HG03025 (cell line): ENCODE measurements around the gene SPEG.

ENCODE experiments used
- ATAC-seq: cut with Tn5 transposase; IDR thresholded peaks from one replicate; pipeline ENCODE4 v1.9.1; 2021; ENCODE audit warnings: mild to moderate bottlenecking, moderate library complexity; ENCODE audit not compliant: unreplicated experiment, low FRiP score

SPEG gene

DNA sequence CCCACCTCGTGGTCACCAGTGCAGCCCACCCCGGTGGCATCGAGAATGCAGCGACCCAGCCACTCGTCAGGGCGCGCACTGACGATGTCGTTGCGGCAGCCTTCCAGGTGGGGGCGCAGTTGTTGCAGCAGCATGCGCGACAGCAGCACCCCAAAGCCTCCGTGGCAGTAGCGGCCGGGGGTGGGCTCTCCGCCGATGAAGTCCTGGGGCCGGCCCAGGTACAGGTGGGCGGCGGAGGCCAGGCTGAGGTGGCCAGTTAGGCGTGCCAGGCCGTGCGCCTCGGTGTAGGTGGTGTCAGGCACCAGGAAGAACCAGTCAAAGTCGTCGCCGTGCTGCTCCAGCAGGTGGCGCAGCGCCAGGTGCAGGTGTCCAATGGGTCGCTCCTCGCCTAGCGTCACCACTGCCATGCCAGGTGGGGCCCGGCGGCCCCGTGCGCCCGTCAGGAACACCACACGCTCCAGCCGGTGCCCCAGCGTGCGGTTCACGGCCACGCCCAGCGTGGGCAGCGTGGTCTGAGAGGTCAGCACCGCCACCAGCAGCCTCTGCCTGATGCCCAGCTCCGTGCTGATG is 107.1 kb downstream of the SPEG start:
- ATAC-seq: peak; percentile 45

- peak; percentile 39 for ATAC-seq
Observed at GRCh38 chr2:219542931-219543595, 108.4 kb downstream of the SPEG start.

- peak; percentile 77 for ATAC-seq
Observed at GRCh38 chr2:219543596-219544358, 109.1 kb downstream of the SPEG start, which contains the start of the genes CHPF and TMEM198. TSS of gene CHPF (minus strand) at chr2:219543809. CDS start at chr2:219543538, 271 bp downstream. TSS of gene TMEM198 (plus strand) at chr2:219544028. CDS start at chr2:219544728, 700 bp downstream.

- no peak for ATAC-seq
Observed at GRCh38 chr2:219544567-219544966, 109.9 kb downstream of the SPEG start.

GRCh38 chr2:219545295-219545942 is 110.8 kb downstream of the SPEG start:
- no peak for ATAC-seq

GRCh38 chr2:219545943-219546352 is 111.3 kb downstream of the SPEG start:
- ATAC-seq: no peak

DNA sequence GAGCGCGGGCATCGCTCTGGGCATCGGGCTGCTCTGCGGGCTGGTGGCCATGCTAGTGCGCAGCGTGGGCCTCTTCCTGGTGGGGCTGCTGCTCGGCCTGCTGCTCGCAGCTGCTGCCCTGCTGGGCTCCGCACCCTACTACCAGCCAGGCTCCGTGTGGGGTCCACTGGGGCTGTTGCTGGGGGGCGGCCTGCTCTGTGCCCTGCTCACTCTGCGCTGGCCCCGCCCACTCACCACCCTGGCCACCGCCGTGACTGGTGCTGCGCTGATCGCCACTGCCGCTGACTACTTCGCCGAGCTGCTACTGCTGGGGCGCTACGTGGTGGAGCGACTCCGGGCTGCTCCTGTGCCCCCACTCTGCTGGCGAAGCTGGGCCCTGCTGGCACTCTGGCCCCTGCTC is 113.0 kb downstream of the SPEG start:
- no peak for ATAC-seq
